ENCODE measurements around the gene SLC35F1.

The SLC35F1 gene

DNA sequence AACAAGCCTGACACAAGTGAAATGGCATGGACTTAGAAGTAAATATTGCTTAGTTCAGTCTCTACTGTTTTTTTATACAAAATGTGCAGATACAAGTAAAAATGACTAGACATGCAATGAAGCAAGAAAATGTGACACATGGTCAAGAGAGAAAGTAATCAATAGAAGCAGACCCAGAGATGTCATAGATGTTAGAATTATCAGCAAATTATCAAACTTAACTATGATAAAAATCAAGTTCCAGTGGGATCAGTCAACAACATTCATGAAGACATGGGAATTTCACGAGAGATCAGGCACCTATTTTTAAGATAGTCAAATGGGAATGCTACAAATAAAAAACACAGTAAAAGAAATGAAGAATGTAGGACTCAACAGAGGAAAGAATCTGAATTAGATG lies 267.0 kb downstream of the SLC35F1 start:
- H3K9me3 Mint-ChIP-seq, result peaks cover 4 to 15% of the 10 kb centered on the region in 2 donors
- H3K4me1 Mint-ChIP-seq (ENCODE audit: low read depth in 2 of 2), result no peaks in the 10 kb centered on the region
- no peaks in the 10 kb centered on the region for H3K36me3 Mint-ChIP-seq (ENCODE audit: insufficient read depth)
- H3K27ac Mint-ChIP-seq, result no peak overlapping the region
- no peak for ATAC-seq (replicated peaks)
- peaks cover 7 to 8% of the 10 kb centered on the region in 2 donors for H3K27me3 Mint-ChIP-seq
- DNase-seq, result no peak
- no peak overlapping the region for H3K4me3 Mint-ChIP-seq

DNA sequence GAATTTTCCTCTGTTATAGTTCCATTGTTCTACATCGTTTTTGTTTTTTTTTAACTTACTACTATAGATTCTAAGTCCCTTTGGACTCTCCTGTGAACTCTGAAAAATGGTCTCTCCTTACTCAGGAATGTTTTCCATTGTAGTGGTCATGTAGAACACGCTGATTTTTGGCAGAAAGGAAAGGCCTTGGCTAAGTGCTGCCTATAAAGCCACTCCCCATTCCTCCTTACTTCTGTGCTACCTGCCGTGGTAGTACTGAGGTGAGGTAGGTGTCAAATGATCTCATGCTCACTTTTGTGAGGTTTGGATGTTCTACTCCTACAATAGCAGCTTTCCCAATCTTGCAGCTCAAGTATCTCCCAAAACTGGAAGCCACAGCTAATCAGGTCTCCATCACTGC lies 270.7 kb downstream of the SLC35F1 start:
- Mint-ChIP-seq H3K27ac (no peak overlapping the region), H3K36me3 (ENCODE audit: insufficient read depth) (no peaks in the 10 kb centered on the region), H3K4me3 (no peak overlapping the region), H3K4me1 (ENCODE audit: low read depth in 2 of 2) (no peaks in the 10 kb centered on the region), H3K9me3 (peaks cover 4 to 15% of the 10 kb centered on the region in 2 donors), H3K27me3 (peaks cover 14 to 22% of the 10 kb centered on the region in 2 donors)
- DNase-seq (no peak), ATAC-seq (replicated peaks) (no peak)

DNA sequence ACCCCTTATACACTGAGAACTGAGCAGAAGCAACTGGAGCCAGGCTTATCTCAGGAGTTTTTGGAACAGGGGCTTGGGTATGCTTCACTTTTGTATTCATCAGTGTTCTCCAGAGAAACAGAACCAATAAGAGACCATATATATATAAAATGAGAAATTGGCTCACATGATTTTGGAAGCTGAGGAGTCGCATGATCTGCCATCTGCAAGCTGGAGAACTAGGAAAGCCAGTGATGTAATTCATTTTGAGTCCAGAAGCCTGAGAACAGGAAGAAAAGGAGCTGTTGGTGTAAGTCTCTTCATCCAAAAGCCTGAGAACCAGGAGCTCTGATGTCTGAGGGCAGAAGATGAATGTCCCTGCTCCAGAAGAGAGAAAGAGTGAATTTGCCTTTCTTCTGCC lies 272.0 kb downstream of the SLC35F1 start:
- Mint-ChIP-seq H3K27me3 (peaks cover 18 to 22% of the 10 kb centered on the region in 2 donors), H3K36me3 (ENCODE audit: insufficient read depth) (no peaks in the 10 kb centered on the region), H3K9me3 (peaks cover 3 to 6% of the 10 kb centered on the region in 2 donors), H3K4me1 (ENCODE audit: low read depth in 2 of 2) (no peaks in the 10 kb centered on the region), H3K27ac (no peak overlapping the region), H3K4me3 (no peak overlapping the region)
- DNase-seq, result no peak
- no peak for ATAC-seq (replicated peaks)

DNA sequence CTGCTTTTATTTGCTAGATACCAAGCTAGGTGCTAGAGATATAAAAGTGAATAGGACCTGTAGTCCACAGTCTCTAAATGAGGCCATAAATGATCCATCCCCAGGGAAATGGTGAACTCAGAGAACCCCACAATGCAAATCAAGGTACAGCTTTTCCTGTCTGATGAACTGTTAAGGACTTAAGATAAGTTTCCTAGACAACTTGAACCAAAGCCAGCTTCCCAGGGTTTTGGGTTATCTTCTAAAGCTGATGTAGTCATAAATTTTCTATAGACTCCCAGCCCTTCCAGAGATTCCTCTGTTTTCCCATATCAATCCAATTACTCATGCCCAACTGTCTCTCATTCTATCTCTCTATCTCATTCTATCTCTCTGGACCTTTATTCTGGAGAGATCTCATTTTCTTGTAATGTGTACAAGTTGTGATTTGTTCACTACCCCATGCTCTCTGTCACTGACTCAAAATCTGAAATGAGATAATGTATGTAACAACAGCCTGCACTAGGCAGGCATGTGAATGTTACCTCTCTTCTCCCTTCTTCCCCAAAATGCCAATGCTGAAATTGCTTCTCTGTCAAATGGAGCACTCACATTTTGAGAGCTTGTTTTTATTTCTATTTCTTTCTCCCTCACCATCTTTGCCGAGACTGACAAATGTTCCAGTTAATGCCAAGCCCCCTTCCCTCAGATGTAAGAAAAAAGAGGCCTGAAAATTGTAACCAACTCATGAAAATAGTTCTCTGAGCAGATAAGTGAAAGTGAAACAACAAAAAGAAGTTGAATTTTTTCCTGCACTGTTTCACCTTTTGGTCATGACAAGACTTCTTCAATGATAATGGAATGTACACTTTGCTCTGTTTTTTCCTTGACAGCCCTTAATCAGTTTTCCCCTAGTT lies 279.9 kb downstream of the SLC35F1 start:
- H3K27ac Mint-ChIP-seq, result peak overlapping the region; percentile 2 to 4
- DNase-seq (no peak), ATAC-seq (replicated peaks) (no peak)
- H3K36me3 Mint-ChIP-seq (ENCODE audit: insufficient read depth), result no peaks in the 10 kb centered on the region
- H3K9me3 Mint-ChIP-seq, result no peaks in the 10 kb centered on the region
- peaks cover 0 to 10% of the 10 kb centered on the region in 2 donors for H3K27me3 Mint-ChIP-seq
- H3K4me3 Mint-ChIP-seq, result peak overlapping the region in 1 of 2 donors; percentile 2
- H3K4me1 Mint-ChIP-seq (ENCODE audit: low read depth in 2 of 2), result peaks cover 3 to 8% of the 10 kb centered on the region in 2 donors

DNA sequence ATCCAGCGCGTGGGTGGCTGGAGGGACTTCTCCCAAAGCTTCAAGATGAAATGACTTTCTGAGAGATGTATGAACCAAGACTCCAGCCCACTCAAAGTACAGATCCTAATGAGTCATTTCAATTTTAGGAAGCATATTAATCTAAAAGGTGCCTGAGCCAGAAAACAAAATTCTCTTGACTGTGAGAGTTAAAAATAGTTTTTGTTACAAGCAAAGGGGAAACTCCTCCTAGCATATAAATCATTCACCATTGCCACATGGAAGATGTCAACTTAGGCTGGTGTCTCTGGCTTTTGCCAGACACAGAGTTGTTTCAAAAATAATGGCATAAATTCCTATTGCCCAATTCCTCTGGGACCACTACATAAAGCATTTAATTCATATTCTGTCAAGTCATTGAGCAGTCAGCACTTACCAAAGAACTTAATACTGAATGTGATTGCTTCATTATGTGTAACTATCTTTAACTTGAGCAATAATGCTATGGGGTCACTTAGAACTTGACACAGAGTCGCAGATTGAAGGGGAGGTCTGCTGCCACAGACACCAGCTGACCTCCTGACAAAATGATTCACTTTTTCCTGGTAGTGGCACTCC lies 280.6 kb downstream of the SLC35F1 start:
- no peak for DNase-seq
- peaks cover 0 to 10% of the 10 kb centered on the region in 2 donors for H3K27me3 Mint-ChIP-seq
- ATAC-seq (replicated peaks), result no peak

DNA sequence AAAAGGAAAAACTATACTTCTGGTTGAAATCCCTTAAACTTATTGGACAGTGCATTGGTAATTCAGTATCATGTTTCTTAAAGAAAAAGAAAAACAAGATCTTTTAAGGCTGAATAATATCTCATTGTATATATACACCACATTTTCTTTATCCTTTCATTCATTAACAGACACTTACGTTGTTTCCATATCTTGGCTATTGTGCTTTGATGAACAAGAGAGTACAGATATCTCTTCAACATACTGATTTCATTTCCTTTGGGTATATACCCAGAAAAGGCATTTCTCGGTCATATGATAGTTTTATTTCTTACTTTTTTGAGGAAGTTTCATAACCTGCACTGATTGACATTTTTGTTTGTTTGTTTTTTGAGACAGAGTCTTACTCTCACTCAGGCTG lies 281.5 kb downstream of the SLC35F1 start:
- H3K36me3 Mint-ChIP-seq (ENCODE audit: insufficient read depth), result no peaks in the 10 kb centered on the region
- H3K27me3 Mint-ChIP-seq, result peaks cover 0 to 10% of the 10 kb centered on the region in 2 donors
- peaks cover 3 to 8% of the 10 kb centered on the region in 2 donors for H3K4me1 Mint-ChIP-seq (ENCODE audit: low read depth in 2 of 2)
- ATAC-seq (replicated peaks) (no peak), DNase-seq (no peak)
- H3K27ac Mint-ChIP-seq, result no peak overlapping the region
- no peaks in the 10 kb centered on the region for H3K9me3 Mint-ChIP-seq
- H3K4me3 Mint-ChIP-seq, result no peak overlapping the region

More for the DNA sequence above, 280.6 kb downstream of the SLC35F1 start:
- H3K36me3 Mint-ChIP-seq (ENCODE audit: insufficient read depth), result no peaks in the 10 kb centered on the region
- H3K4me1 Mint-ChIP-seq (ENCODE audit: low read depth in 2 of 2), result peaks cover 3 to 8% of the 10 kb centered on the region in 2 donors
- H3K4me3 Mint-ChIP-seq, result peak overlapping the region in 1 of 2 donors; percentile 2
- H3K27ac Mint-ChIP-seq, result peak overlapping the region; percentile 2 to 4
- no peaks in the 10 kb centered on the region for H3K9me3 Mint-ChIP-seq

DNA sequence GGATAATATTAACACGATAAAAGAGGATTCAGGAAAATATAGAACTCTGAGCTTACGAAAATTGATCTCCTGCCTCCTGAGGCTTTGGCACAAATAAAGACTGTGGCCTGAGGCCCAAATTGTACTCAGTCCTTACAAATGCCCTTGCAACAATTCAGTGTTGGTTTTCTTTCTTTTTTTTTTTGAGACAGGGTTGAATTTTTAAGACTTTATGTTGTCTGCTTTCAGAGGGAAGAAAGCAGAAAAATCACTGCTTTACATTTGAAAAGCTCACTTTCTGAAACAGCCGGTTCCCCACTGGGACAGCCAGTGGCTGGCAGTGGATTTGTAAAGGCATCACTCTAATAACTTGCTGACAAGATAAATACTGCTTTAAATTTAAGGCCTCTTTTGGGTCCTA lies 290.5 kb downstream of the SLC35F1 start:
- no peak overlapping the region for H3K4me3 Mint-ChIP-seq
- no peaks in the 10 kb centered on the region for H3K9me3 Mint-ChIP-seq
- DNase-seq (no peak), ATAC-seq (replicated peaks) (no peak)
- no peaks in the 10 kb centered on the region for H3K4me1 Mint-ChIP-seq (ENCODE audit: low read depth in 2 of 2)
- H3K27me3 Mint-ChIP-seq, result peaks cover 0 to 5% of the 10 kb centered on the region in 2 donors
- H3K36me3 Mint-ChIP-seq (ENCODE audit: insufficient read depth), result no peaks in the 10 kb centered on the region
- no peak overlapping the region for H3K27ac Mint-ChIP-seq

DNA sequence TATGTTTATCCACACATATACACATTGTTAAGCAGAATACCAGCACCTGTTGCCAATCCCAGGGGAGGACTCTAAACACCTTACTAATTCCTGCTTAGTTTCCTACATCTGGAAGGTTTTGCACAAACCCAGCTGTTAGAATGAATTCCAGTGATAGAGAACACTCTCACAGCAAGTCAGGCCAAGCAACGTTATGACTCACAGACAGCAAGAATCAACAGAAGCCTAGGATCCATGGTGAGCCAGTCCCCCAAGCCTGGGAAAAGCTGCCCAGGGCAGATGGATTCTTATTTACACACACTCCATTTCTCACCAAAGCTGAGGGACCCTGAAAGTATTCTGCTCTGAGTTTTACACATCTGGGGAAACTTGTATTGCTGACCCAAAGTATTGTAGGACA lies 291.7 kb downstream of the SLC35F1 start:
- no peaks in the 10 kb centered on the region for H3K36me3 Mint-ChIP-seq (ENCODE audit: insufficient read depth)
- DNase-seq (no peak), ATAC-seq (replicated peaks) (no peak)
- no peak overlapping the region for H3K4me3 Mint-ChIP-seq
- H3K27me3 Mint-ChIP-seq, result peaks cover 0 to 5% of the 10 kb centered on the region in 2 donors
- H3K9me3 Mint-ChIP-seq, result no peaks in the 10 kb centered on the region
- H3K4me1 Mint-ChIP-seq (ENCODE audit: low read depth in 2 of 2), result no peaks in the 10 kb centered on the region
- H3K27ac Mint-ChIP-seq, result no peak overlapping the region

DNA sequence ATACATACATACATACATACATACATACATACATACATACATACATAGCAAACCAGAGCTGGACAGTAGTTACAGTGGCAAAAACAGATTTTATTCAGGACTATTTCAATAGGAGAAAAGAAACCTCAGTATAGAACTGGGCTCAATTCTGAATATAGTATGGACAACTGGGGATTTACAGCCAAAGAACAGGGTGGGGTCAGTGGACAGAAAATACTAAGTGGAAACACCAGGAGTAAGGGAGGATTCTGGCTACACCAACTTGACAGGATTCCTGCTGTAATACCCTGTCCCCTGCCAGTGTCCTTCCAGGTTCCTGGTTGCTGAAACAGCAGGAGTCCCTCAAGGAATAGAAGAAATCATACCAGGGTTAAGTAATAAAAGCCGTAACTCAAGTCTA lies 293.1 kb downstream of the SLC35F1 start:
- no peak overlapping the region for H3K27ac Mint-ChIP-seq
- DNase-seq, result no peak
- H3K27me3 Mint-ChIP-seq, result no peaks in the 10 kb centered on the region
- ATAC-seq (replicated peaks), result no peak
- no peaks in the 10 kb centered on the region for H3K9me3 Mint-ChIP-seq
- no peak overlapping the region for H3K4me3 Mint-ChIP-seq
- H3K36me3 Mint-ChIP-seq (ENCODE audit: insufficient read depth), result no peaks in the 10 kb centered on the region
- no peaks in the 10 kb centered on the region for H3K4me1 Mint-ChIP-seq (ENCODE audit: low read depth in 2 of 2)

DNA sequence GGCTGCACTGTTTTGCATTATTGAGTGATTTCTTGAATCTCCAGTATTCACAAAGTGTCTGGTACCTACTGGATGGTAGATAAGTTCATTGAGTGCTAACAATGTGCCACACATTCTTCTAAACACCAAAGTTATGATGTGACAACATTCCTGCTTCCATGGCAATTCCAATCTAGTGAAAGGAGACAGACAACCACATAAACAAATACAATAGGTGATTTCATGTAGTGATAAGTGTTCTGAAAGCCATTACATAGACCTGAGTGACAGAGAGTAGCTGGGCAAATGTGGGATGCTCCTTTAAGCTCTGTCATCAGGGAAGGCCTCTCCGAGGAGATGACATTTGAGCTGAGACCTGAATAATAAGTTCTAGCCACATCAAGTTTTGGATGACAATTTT lies 295.5 kb downstream of the SLC35F1 start:
- H3K27ac Mint-ChIP-seq, result no peak overlapping the region
- H3K9me3 Mint-ChIP-seq, result no peaks in the 10 kb centered on the region
- H3K36me3 Mint-ChIP-seq (ENCODE audit: insufficient read depth), result no peaks in the 10 kb centered on the region
- no peak for ATAC-seq (replicated peaks)
- H3K4me3 Mint-ChIP-seq, result no peak overlapping the region
- peaks cover 0 to 2% of the 10 kb centered on the region in 2 donors for H3K27me3 Mint-ChIP-seq
- no peaks in the 10 kb centered on the region for H3K4me1 Mint-ChIP-seq (ENCODE audit: low read depth in 2 of 2)
- DNase-seq, result no peak

DNA sequence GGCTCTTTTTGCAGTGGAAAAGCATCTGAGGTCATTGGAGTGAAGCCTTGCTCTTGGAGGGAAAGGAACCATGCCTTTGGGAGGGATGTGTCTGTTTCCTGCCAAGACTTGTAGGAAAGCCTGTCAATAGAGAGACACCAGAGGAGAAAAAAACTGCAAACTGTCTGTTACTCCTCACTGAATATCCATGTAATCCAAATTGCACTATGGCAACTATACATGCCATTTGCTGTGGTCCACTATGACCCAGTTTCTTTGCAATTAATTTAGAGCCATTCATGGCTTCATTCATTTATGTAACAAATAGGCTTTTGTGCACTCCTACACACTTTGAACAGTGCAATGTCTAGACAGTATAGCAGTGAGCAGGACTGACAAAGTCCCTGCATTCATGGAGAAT lies 296.5 kb downstream of the SLC35F1 start:
- Mint-ChIP-seq H3K36me3 (ENCODE audit: insufficient read depth) (no peaks in the 10 kb centered on the region), H3K27me3 (peaks cover 0 to 8% of the 10 kb centered on the region in 2 donors), H3K4me3 (no peak overlapping the region), H3K27ac (no peak overlapping the region), H3K4me1 (ENCODE audit: low read depth in 2 of 2) (no peaks in the 10 kb centered on the region), H3K9me3 (no peaks in the 10 kb centered on the region)
- DNase-seq (no peak), ATAC-seq (replicated peaks) (no peak)

DNA sequence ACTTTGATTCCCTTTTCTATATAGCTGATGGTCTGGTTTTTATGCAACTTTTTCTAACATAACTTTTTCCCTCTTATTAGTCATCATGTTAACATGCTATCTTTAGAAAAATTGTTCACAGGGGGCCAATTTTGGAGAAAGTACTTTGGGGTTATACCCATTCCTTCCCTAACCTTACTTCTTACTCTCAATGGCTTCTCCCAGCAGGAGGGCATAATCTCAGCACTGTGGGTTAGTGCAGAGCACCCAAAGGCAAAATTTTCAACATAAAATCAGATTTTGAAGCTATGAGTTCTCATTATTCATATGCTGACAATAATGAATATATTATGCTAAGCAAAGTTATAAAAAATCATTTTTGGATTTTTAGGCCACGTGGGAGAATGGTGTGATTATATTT lies 299.2 kb downstream of the SLC35F1 start:
- no peak for DNase-seq
- no peaks in the 10 kb centered on the region for H3K36me3 Mint-ChIP-seq (ENCODE audit: insufficient read depth)
- no peak overlapping the region for H3K4me3 Mint-ChIP-seq
- no peaks in the 10 kb centered on the region for H3K9me3 Mint-ChIP-seq
- no peak for ATAC-seq (replicated peaks)
- H3K27me3 Mint-ChIP-seq, result peaks cover 0 to 8% of the 10 kb centered on the region in 2 donors
- H3K27ac Mint-ChIP-seq, result no peak overlapping the region
- H3K4me1 Mint-ChIP-seq (ENCODE audit: low read depth in 2 of 2), result no peaks in the 10 kb centered on the region

DNA sequence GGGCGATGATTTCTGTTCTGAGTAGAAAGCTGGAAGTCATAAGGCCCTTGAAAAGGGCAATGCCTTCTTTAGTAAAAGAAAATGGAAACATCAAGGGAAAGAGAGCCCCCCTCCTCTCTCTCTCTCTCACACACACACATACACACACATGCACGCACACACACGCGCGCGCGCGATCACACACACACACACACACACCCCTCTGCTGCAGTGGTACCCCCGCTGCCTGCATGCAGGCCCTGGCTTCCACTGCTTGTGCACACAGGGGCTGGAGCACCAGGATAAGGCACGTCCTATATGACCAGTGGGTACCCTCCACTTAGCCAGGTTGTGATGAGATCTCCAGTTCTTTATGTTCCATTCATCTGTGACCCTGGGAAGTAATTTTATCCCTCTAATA lies 300.9 kb downstream of the SLC35F1 start:
- ATAC-seq (replicated peaks) (no peak), DNase-seq (no peak)
- Mint-ChIP-seq H3K36me3 (ENCODE audit: insufficient read depth) (no peaks in the 10 kb centered on the region), H3K27ac (no peak overlapping the region), H3K27me3 (peaks cover 0 to 8% of the 10 kb centered on the region in 2 donors), H3K4me3 (no peak overlapping the region), H3K4me1 (ENCODE audit: low read depth in 2 of 2) (no peaks in the 10 kb centered on the region), H3K9me3 (no peaks in the 10 kb centered on the region)

Measured in effector memory CD8-positive, alpha-beta T cell (primary cell).